Upper lobe of right lung (tissue), 1 donor: Measurements from ENCODE around the gene ANKS1A. TPM values are rescaled to one million over a fixed set of nuclear protein-coding genes. Genes with fewer than 3 reads are reported as not detected.

Experiments used
- ATAC-seq: fragments of 200-7000 bp; cut with Tn5 transposase; one replicate; pipeline ENCODE4 v1.9.1; 2020; ENCODE audit warnings: mild to moderate bottlenecking, moderate library complexity
- DNase-seq: peaks from one replicate; pipeline ENCODE4 v3.0.0-alpha.2; 2020
- H3K27ac ChIP-seq: fragments of 200-600 bp; one replicate; pipeline ENCODE4 v1.8.0; 2022
- H3K27me3 ChIP-seq: fragments of 200-600 bp; one replicate; pipeline ENCODE4 v1.8.0; 2022; ENCODE audit warnings: mild to moderate bottlenecking
- H3K36me3 ChIP-seq: fragments of 200-600 bp; one replicate; pipeline ENCODE4 v1.8.0; 2022
- H3K4me1 ChIP-seq: fragments of 200-600 bp; one replicate; pipeline ENCODE4 v1.8.0; 2022
- H3K4me3 ChIP-seq: fragments of 200-600 bp; one replicate; pipeline ENCODE4 v1.8.0; 2022; ENCODE audit warnings: mild to moderate bottlenecking
- H3K9me3 ChIP-seq: fragments of 200-600 bp; one replicate; pipeline ENCODE4 v1.8.0; 2022
- CTCF ChIP-seq: fragments of 200-600 bp; IDR thresholded peaks from one replicate; pipeline ENCODE4 v1.8.0; 2022; ENCODE audit warnings: antibody characterized with exemption
- intact Hi-C: fragments of 100-400 bp; cut with DNase I; formaldehyde crosslinking; loops from one replicate; pipeline ENCODE4 v1.11.0; 2022
- total RNA-seq: library from RNA; stranded (reverse); fragmentation: NEBNext Ultra II Directional; extraction: Animal tissue kit (Norgen Biotek cat#: 25700); gene quantifications from one replicate; pipeline ENCODE4 v1.2.1, GENCODE V29; 2021
- donor health status: DM: no; HTN: yes; CAD: no; lungs with severe emphysema.

ANKS1A gene
- total RNA-seq, 1 donor from 2014 or later, result 59.0 TPM

GRCh38 chr6:35063701-35064280 is 174.7 kb downstream of the ANKS1A start:
- DNase-seq, result no peak
- no peak overlapping the region for H3K4me3 ChIP-seq
- H3K27ac ChIP-seq, result no peak overlapping the region
- intact Hi-C loops, result no loop called here
- peaks cover 7% of the 10 kb centered on the region for H3K4me1 ChIP-seq
- no peaks in the 10 kb centered on the region for H3K27me3 ChIP-seq
- TF ChIP-seq CTCF, result no peak
- ATAC-seq, result no peak
- H3K36me3 ChIP-seq, result peaks cover 92% of the 10 kb centered on the region
- no peaks in the 10 kb centered on the region for H3K9me3 ChIP-seq

- no peak for DNase-seq
- H3K4me3 ChIP-seq, result no peak overlapping the region
- no peak for TF ChIP-seq CTCF
- H3K27me3 ChIP-seq, result no peaks in the 10 kb centered on the region
- no peak for ATAC-seq
- peaks cover 89% of the 10 kb centered on the region for H3K36me3 ChIP-seq
- no peaks in the 10 kb centered on the region for H3K9me3 ChIP-seq
- intact Hi-C loops, result no loop called here
- no peak overlapping the region for H3K27ac ChIP-seq
- peaks cover 7% of the 10 kb centered on the region for H3K4me1 ChIP-seq
These were observed 175.2 kb downstream of the ANKS1A start for GRCh38 chr6:35064290-35064689.

GRCh38 chr6:35064757-35065440 is 175.8 kb downstream of the ANKS1A start:
- Histone ChIP-seq H3K4me1 (peaks cover 7% of the 10 kb centered on the region), H3K27ac (no peak overlapping the region), H3K36me3 (peaks cover 85% of the 10 kb centered on the region), H3K9me3 (no peaks in the 10 kb centered on the region), H3K4me3 (no peak overlapping the region), H3K27me3 (no peaks in the 10 kb centered on the region)
- intact Hi-C loops, result no loop called here
- peak; percentile 38 for ATAC-seq
- DNase-seq, result no peak
- TF ChIP-seq CTCF, result no peak

- intact Hi-C loops, result no loop called here
- Histone ChIP-seq H3K27me3 (no peaks in the 10 kb centered on the region), H3K4me1 (peaks cover 7% of the 10 kb centered on the region), H3K27ac (no peak overlapping the region), H3K4me3 (no peak overlapping the region), H3K36me3 (peaks cover 79% of the 10 kb centered on the region), H3K9me3 (no peaks in the 10 kb centered on the region)
- DNase-seq, result no peak
- TF ChIP-seq CTCF, result no peak
- ATAC-seq, result no peak
These were observed 176.4 kb downstream of the ANKS1A start for GRCh38 chr6:35065441-35065800.

- intact Hi-C loops, result no loop called here
- Histone ChIP-seq H3K4me3 (no peak overlapping the region), H3K27ac (no peak overlapping the region), H3K27me3 (no peaks in the 10 kb centered on the region), H3K36me3 (peaks cover 76% of the 10 kb centered on the region), H3K4me1 (peaks cover 7% of the 10 kb centered on the region), H3K9me3 (no peaks in the 10 kb centered on the region)
- TF ChIP-seq CTCF, result no peak
- peak; percentile 44 for ATAC-seq
- no peak for DNase-seq
These were observed 176.8 kb downstream of the ANKS1A start for GRCh38 chr6:35065870-35066269.
